Activated naive CD4-positive, alpha-beta T cell treated with anti-CD3 and anti-CD28 coated beads, Interleukin-2, amount 50 U/mL, for 24 hours (primary cell): ENCODE results near the gene ILK.

Source experiments
- H3K27ac Mint-ChIP-seq: one replicate; pipeline ENCODE4 v1.8.0; 2021; ENCODE audit warnings: mild to moderate bottlenecking, mixed read lengths
- H3K27me3 Mint-ChIP-seq: one replicate; pipeline ENCODE4 v1.8.0; 2021; ENCODE audit warnings: mixed read lengths
- H3K36me3 Mint-ChIP-seq: one replicate; pipeline ENCODE4 v1.8.0; 2021; ENCODE audit warnings: mixed read lengths
- H3K4me1 Mint-ChIP-seq: one replicate; pipeline ENCODE4 v1.8.0; 2021; ENCODE audit warnings: mixed read lengths
- H3K4me3 Mint-ChIP-seq: one replicate; pipeline ENCODE4 v1.8.0; 2021; ENCODE audit warnings: mild to moderate bottlenecking, mixed read lengths
- H3K9me3 Mint-ChIP-seq: one replicate; pipeline ENCODE4 v1.8.0; 2021; ENCODE audit warnings: mixed read lengths

ILK gene

GRCh38 chr11:6588018-6588417 is 15.6 kb upstream of the ILK start:
- Mint-ChIP-seq H3K4me1 (no peaks in the 10 kb centered on the region), H3K36me3 (peaks cover 36% of the 10 kb centered on the region), H3K9me3 (peaks cover 17% of the 10 kb centered on the region), H3K4me3 (no peak overlapping the region), H3K27ac (no peak overlapping the region), H3K27me3 (no peaks in the 10 kb centered on the region)

GRCh38 chr11:6594142-6594768 is 9.3 kb upstream of the ILK start:
- Mint-ChIP-seq H3K9me3 (no peaks in the 10 kb centered on the region), H3K27me3 (no peaks in the 10 kb centered on the region), H3K27ac (no peak overlapping the region), H3K36me3 (peaks cover 23% of the 10 kb centered on the region), H3K4me3 (no peak overlapping the region), H3K4me1 (peaks cover 38% of the 10 kb centered on the region)

GRCh38 chr11:6596239-6596877 is 7.2 kb upstream of the ILK start:
- no peak overlapping the region for H3K4me3 Mint-ChIP-seq
- no peaks in the 10 kb centered on the region for H3K27me3 Mint-ChIP-seq
- H3K27ac Mint-ChIP-seq, result no peak overlapping the region
- H3K9me3 Mint-ChIP-seq, result no peaks in the 10 kb centered on the region
- peaks cover 18% of the 10 kb centered on the region for H3K36me3 Mint-ChIP-seq
- peaks cover 45% of the 10 kb centered on the region for H3K4me1 Mint-ChIP-seq

- H3K4me1 Mint-ChIP-seq, result peaks cover 49% of the 10 kb centered on the region
- H3K4me3 Mint-ChIP-seq, result no peak overlapping the region
Measured at GRCh38 chr11:6598555-6598954, 5.0 kb upstream of the ILK start.

GRCh38 chr11:6599449-6599848 is 4.1 kb upstream of the ILK start:
- H3K36me3 Mint-ChIP-seq, result peaks cover 6% of the 10 kb centered on the region
- H3K27me3 Mint-ChIP-seq, result no peaks in the 10 kb centered on the region
- H3K27ac Mint-ChIP-seq, result peak overlapping the region; percentile 39
- no peak overlapping the region for H3K4me3 Mint-ChIP-seq
- peaks cover 40% of the 10 kb centered on the region for H3K4me1 Mint-ChIP-seq
- H3K9me3 Mint-ChIP-seq, result no peaks in the 10 kb centered on the region

More at GRCh38 chr11:6598555-6598954, 5.0 kb upstream of the ILK start:
- H3K36me3 Mint-ChIP-seq, result peaks cover 9% of the 10 kb centered on the region
- H3K9me3 Mint-ChIP-seq, result no peaks in the 10 kb centered on the region
- H3K27ac Mint-ChIP-seq, result no peak overlapping the region
- no peaks in the 10 kb centered on the region for H3K27me3 Mint-ChIP-seq

DNA sequence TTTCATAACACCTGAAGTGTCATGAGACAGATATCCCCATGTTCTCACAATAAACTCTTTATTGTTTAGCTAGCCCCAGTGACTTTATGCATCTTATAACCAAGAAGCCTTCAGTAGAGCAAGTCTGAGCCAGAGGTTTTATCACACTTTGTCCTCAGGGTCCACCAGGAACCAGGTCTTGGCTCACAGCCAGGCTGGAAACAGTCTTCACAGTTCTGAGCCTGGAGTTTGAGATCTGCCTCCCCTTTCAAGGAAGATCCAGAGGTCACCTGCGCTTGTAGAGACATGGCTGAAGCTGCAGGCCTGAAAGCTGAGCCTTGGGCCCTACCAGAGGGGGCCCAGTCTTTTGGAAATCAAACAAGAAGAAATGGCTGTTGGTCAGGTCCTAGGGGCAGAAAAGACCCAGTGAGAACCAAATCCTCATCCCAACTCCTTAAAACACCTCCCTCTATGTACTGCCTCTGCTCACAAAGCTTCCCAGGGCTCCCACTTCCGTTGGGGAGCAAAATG is 3.6 kb upstream of the ILK start:
- Mint-ChIP-seq H3K4me1 (peaks cover 37% of the 10 kb centered on the region), H3K36me3 (peaks cover 6% of the 10 kb centered on the region), H3K27ac (peak overlapping the region; percentile 39), H3K9me3 (no peaks in the 10 kb centered on the region), H3K27me3 (no peaks in the 10 kb centered on the region), H3K4me3 (no peak overlapping the region)

GRCh38 chr11:6601041-6601461 is 2.5 kb upstream of the ILK start:
- Mint-ChIP-seq H3K36me3 (peaks cover 5% of the 10 kb centered on the region), H3K4me3 (peak overlapping the region; percentile 1), H3K4me1 (peaks cover 32% of the 10 kb centered on the region)

DNA sequence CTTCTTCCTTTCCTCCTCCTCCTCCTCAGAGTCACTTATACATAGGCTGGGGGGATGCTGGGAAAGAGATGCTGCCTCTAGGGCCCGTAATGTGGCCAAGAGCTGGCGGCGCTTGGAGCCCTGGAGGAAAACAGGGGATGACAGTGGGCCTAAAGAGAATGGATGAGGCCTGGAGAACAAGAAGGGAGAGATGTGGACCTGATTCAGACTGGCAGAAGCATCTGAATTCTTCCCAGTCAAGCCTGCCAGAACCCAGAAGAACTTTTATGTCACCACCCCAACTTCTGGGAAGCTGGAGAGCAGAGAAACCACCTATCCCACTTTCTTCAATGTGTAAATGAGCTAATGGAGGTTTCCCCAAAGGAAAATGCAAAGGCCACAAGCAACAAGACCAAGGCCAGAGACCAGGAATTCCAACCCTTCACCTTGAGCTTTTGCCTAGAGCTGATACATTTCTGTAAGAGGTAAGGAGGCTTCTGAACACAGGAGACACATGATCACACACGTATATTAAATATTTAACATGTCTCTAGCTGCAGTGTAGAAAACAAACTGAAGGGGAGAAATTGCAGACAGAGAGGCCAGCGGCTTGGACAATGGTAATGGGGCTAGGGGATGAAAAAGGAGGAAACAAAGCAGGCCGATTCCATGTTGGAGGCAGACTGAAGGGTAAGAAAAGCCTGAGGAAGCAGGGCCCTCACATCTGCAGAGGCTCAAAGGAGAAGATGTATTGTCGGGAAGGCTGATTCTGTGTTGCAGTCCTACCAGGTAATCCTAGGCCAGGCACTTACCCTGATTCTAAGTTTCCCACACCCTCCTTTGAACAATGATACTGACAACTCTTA is 1.3 kb upstream of the ILK start:
- Mint-ChIP-seq H3K4me3 (no peak overlapping the region), H3K36me3 (peaks cover 5% of the 10 kb centered on the region), H3K27ac (no peak overlapping the region), H3K4me1 (peaks cover 32% of the 10 kb centered on the region), H3K27me3 (no peaks in the 10 kb centered on the region), H3K9me3 (no peaks in the 10 kb centered on the region)

More at GRCh38 chr11:6601041-6601461, 2.5 kb upstream of the ILK start:
- Mint-ChIP-seq H3K27me3 (no peaks in the 10 kb centered on the region), H3K9me3 (no peaks in the 10 kb centered on the region), H3K27ac (no peak overlapping the region)

GRCh38 chr11:6604081-6604626 is 580 bp downstream of the ILK start:
- no peaks in the 10 kb centered on the region for H3K9me3 Mint-ChIP-seq
- no peak overlapping the region for H3K4me3 Mint-ChIP-seq
- H3K4me1 Mint-ChIP-seq, result peaks cover 34% of the 10 kb centered on the region
- no peak overlapping the region for H3K27ac Mint-ChIP-seq
- H3K27me3 Mint-ChIP-seq, result no peaks in the 10 kb centered on the region
- peaks cover 6% of the 10 kb centered on the region for H3K36me3 Mint-ChIP-seq

DNA sequence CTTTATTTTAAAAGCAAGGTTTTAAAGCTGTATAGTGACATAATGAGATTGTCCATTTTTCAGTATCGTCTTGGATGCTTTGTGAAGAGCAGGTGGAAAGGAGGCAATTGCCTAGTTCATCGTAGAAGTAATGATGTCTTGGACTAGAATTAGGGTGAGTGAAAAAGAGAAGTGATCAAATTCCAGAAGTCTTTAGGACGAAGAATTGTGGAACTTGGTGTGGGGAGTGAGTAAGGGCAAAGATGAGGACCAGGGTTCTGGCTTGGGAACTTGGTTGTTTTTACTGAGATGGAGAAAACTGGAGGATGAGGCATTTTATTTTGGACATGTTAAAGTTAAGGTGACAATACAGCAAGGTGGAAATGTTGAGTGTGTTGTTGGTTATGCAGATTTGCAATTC is 1.2 kb downstream of the ILK start:
- no peak overlapping the region for H3K4me3 Mint-ChIP-seq
- no peak overlapping the region for H3K27ac Mint-ChIP-seq
- H3K36me3 Mint-ChIP-seq, result peaks cover 10% of the 10 kb centered on the region
- H3K27me3 Mint-ChIP-seq, result no peaks in the 10 kb centered on the region
- H3K4me1 Mint-ChIP-seq, result peaks cover 33% of the 10 kb centered on the region
- H3K9me3 Mint-ChIP-seq, result no peaks in the 10 kb centered on the region

- Mint-ChIP-seq H3K36me3 (peaks cover 15% of the 10 kb centered on the region), H3K4me1 (peaks cover 44% of the 10 kb centered on the region), H3K27ac (no peak overlapping the region), H3K27me3 (no peaks in the 10 kb centered on the region), H3K9me3 (no peaks in the 10 kb centered on the region), H3K4me3 (no peak overlapping the region)
Measured at GRCh38 chr11:6606471-6607189, 3.1 kb downstream of the ILK start.

GRCh38 chr11:6607190-6607795 is 3.7 kb downstream of the ILK start:
- Mint-ChIP-seq H3K9me3 (no peaks in the 10 kb centered on the region), H3K4me1 (peaks cover 40% of the 10 kb centered on the region), H3K36me3 (peaks cover 15% of the 10 kb centered on the region), H3K4me3 (peak overlapping the region; percentile 57), H3K27ac (peak overlapping the region; percentile 73), H3K27me3 (no peaks in the 10 kb centered on the region)

DNA sequence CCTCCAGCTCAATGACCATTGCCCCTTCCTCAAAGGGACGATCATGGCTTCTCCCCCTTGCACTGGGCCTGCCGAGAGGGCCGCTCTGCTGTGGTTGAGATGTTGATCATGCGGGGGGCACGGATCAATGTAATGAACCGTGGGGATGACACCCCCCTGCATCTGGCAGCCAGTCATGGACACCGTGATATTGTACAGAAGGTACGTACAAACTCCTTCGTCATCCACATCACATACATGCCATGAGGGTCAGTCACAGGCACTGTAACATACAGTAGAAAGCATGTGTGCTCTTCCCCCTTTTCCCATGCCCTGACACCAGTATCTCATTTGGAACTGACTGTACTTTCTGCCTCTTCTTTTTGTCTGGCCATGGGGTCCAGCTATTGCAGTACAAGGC is 4.4 kb downstream of the ILK start:
- Mint-ChIP-seq H3K27me3 (no peaks in the 10 kb centered on the region), H3K9me3 (no peaks in the 10 kb centered on the region), H3K36me3 (peaks cover 15% of the 10 kb centered on the region), H3K4me3 (no peak overlapping the region), H3K4me1 (peaks cover 40% of the 10 kb centered on the region), H3K27ac (no peak overlapping the region)

DNA sequence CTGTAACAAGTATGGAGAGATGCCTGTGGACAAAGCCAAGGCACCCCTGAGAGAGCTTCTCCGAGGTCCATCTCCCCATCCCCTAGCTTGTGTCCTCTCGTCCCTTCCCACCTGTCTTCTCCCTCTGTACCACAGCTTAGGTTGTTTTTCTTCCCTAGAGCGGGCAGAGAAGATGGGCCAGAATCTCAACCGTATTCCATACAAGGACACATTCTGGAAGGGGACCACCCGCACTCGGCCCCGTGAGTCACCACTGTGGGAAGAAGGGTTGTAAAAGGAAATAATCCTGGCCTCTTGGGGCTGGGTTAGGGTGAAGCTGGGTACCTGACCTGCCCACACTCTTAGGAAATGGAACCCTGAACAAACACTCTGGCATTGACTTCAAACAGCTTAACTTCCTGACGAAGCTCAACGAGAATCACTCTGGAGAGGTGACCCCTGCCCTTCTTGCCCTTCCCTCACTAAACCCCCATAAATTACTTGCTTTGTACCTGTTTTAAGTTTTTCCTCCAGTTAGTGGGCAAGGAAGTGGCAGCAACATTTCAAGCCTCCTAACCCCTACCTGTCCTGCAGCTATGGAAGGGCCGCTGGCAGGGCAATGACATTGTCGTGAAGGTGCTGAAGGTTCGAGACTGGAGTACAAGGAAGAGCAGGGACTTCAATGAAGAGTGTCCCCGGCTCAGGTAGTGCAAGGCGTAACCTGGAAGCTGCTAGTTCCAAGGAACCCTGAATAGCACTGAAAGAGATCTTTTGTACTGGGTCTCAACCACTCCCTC is 5.3 kb downstream of the ILK start:
- H3K27ac Mint-ChIP-seq, result peak overlapping the region; percentile 75

More for the DNA sequence above, 5.3 kb downstream of the ILK start:
- H3K27me3 Mint-ChIP-seq, result no peaks in the 10 kb centered on the region
- peaks cover 40% of the 10 kb centered on the region for H3K4me1 Mint-ChIP-seq
- H3K4me3 Mint-ChIP-seq, result no peak overlapping the region
- no peaks in the 10 kb centered on the region for H3K9me3 Mint-ChIP-seq
- H3K36me3 Mint-ChIP-seq, result peaks cover 15% of the 10 kb centered on the region
